ENCODE data around the gene RGCC.

DNA sequence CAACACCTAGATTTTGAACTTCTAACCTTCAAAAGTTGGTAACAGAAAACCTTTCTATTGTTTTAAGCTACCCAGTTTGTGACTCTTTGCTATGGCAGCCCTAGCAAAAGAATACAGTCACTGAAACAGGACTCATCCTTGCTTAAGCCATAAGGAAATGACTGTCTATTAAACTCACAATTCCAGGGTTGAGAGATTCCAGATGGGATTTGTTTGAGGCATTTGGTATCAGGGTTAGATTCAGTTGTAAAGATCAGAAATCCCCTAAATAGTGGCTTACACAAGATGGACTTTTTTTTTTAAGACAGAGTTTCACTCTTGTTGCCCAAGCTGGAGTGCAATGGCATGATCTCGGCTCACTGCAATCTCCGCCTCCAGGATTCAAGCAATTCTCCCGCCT, 41.1 kb upstream of the RGCC start:
- TF ChIP-seq POLR2AphosphoS5 (IDR thresholded peaks at IDR 0.05; ENCODE audit: low read depth, low read length) (no peak), TAF1 (IDR thresholded peaks at IDR 0.05; ENCODE audit: borderline replicate concordance, insufficient read depth, low read length) (no peak), FOXP2 (optimal IDR thresholded peaks at IDR 0.05; ENCODE audit: borderline replicate concordance, extremely low read depth, extremely low read length, insufficient read depth) (no peak)
